Endothelial cell of umbilical vein (primary cell): Measurements from ENCODE around the gene HNRNPM. TPM values are rescaled to one million over a fixed set of nuclear protein-coding genes. Genes with fewer than 3 reads are reported as not detected.

Source experiments
- BruUV-seq: library from RNA; stranded (reverse); fragments of 400-500 nt; replicated peaks from 2 replicates; lab custom pipeline; 2021; lab: Mats Ljungman, UMichigan
- CTCF ChIA-PET: fragments of 300-600, 350-600 bp; sonication (Branson Sonifier 250); formaldehyde crosslinking; loops from one replicate; lab custom pipeline; 2021; ENCODE audit warnings: antibody characterized with exemption, inconsistent platforms; lab: Charles Lee
- POLR2A ChIA-PET: fragments of 300-600, 350-600 bp; sonication (Branson Sonifier 250); formaldehyde crosslinking; loops from one replicate; lab custom pipeline; 2021; ENCODE audit warnings: antibody characterized with exemption, inconsistent platforms; lab: Charles Lee
- DNase-seq: peaks from one replicate; pipeline ENCODE4 v3.0.0-alpha.2; 2011; ENCODE audit warnings: low read depth, low spot score
- FAIRE-seq: peaks from 2 replicates; lab custom pipeline; 2011; peaks lifted over from hg19 to GRCh38; lab: Jason Lieb, UNC
- H2AFZ ChIP-seq: 2 replicates; pipeline ENCODE4 v1.6.0; 2012; ENCODE audit warnings: low read depth, low read length, control low read depth, inconsistent platforms
- H3K27ac ChIP-seq: 2 replicates; pipeline ENCODE4 v1.5.1; 2011; ENCODE audit warnings: low read depth, mild to moderate bottlenecking, control low read depth, low read length, moderate library complexity; ENCODE audit not compliant: insufficient read depth
- H3K27me3 ChIP-seq, 2 experiments: 2 replicates each; pipeline versions ENCODE4 v1.6.0 to v1.6.1; 2011; ENCODE audit warnings: low read length in 2 of 2, mixed read lengths in 1 of 2; ENCODE audit not compliant: control insufficient read depth in 2 of 2, insufficient read depth in 2 of 2
- H3K36me3 ChIP-seq, 2 experiments: 2 replicates in 1 of 2; 3 replicates in 1 of 2; pipeline ENCODE4 v1.5.1; 2011; ENCODE audit warnings: low read length in 2 of 2, mild to moderate bottlenecking in 1 of 2, moderate library complexity in 1 of 2; ENCODE audit not compliant: control insufficient read depth in 2 of 2, insufficient read depth in 2 of 2; ENCODE audit errors: extremely low read depth in 1 of 2
- H3K4me1 ChIP-seq: 3 replicates; pipeline ENCODE4 v1.5.1; 2011; ENCODE audit warnings: mild to moderate bottlenecking, low read length; ENCODE audit not compliant: control insufficient read depth, insufficient read depth; ENCODE audit errors: extremely low read depth
- H3K4me2 ChIP-seq: 2 replicates; pipeline ENCODE4 v1.6.1; 2011; ENCODE audit warnings: low read length, control low read depth, mixed read lengths; ENCODE audit not compliant: insufficient read depth
- H3K4me3 ChIP-seq, 3 experiments: fragments of 200-600 bp in 1 of 3; sonication (generic), shearing (Covaris generic) in 1 of 3; replicated peaks in 1 of 3; 2 replicates each; pipeline ENCODE4 v1.5.1; 2011 to 2016; ENCODE audit warnings: control low read depth in 3 of 3, low read length in 3 of 3, mild to moderate bottlenecking in 2 of 3, inconsistent platforms in 1 of 3, low read depth in 1 of 3, moderate library complexity in 1 of 3; ENCODE audit not compliant: insufficient read depth in 1 of 3
- H3K79me2 ChIP-seq: 2 replicates; pipeline ENCODE4 v1.6.0; 2012; ENCODE audit warnings: low read length, inconsistent platforms; ENCODE audit not compliant: control insufficient read depth, insufficient read depth
- H3K9ac ChIP-seq: replicated peaks from 2 replicates; pipeline ENCODE3; 2011; ENCODE audit warnings: low read length, control low read depth; ENCODE audit not compliant: insufficient read depth; ENCODE audit errors: extremely low read depth
- H3K9me1 ChIP-seq: replicated peaks from 3 replicates; pipeline ENCODE4 v1.6.0; 2011; ENCODE audit warnings: mild to moderate bottlenecking, low read length; ENCODE audit not compliant: control insufficient read depth, insufficient read depth; ENCODE audit errors: extremely low read depth
- H3K9me3 ChIP-seq: replicated peaks from 2 replicates; pipeline ENCODE4 v1.5.1; 2012; ENCODE audit warnings: low read length, inconsistent platforms; ENCODE audit not compliant: control insufficient read depth, insufficient read depth
- H4K20me1 ChIP-seq: replicated peaks from 2 replicates; pipeline ENCODE3; 2011; ENCODE audit warnings: mild to moderate bottlenecking, low read length; ENCODE audit not compliant: control insufficient read depth, insufficient read depth; ENCODE audit errors: extremely low read depth
- EZH2 ChIP-seq: IDR thresholded peaks from 2 replicates; pipeline ENCODE4 v1.6.1; 2012; ENCODE audit warnings: borderline replicate concordance, low read depth, mild to moderate bottlenecking, moderate library complexity, low read length, inconsistent platforms; ENCODE audit not compliant: severe bottlenecking
- FOS ChIP-seq: IDR thresholded peaks from 2 replicates; pipeline ENCODE4 v1.6.1; 2011; ENCODE audit warnings: mild to moderate bottlenecking, low read length, moderate library complexity, borderline replicate concordance; ENCODE audit not compliant: insufficient read depth
- GATA2 ChIP-seq: IDR thresholded peaks from 2 replicates; pipeline ENCODE4 v1.7.0; 2011; ENCODE audit warnings: low read depth, mild to moderate bottlenecking, moderate library complexity, mixed read lengths, low read length; ENCODE audit not compliant: insufficient read length, insufficient read depth
- JUN ChIP-seq: IDR thresholded peaks from 2 replicates; pipeline ENCODE4 v1.6.1; 2011; ENCODE audit warnings: borderline replicate concordance, low read depth; ENCODE audit not compliant: insufficient read length, insufficient read depth
- MYC ChIP-seq: IDR thresholded peaks from one replicate; pipeline ENCODE4 v1.6.1; 2011; ENCODE audit warnings: mild to moderate bottlenecking, low read depth, low read length
- POLR2A ChIP-seq: IDR thresholded peaks from 2 replicates; pipeline ENCODE4 v1.6.1; 2012; ENCODE audit warnings: low read depth, mild to moderate bottlenecking, control low read depth, low read length
- POLR2AphosphoS5 ChIP-seq: IDR thresholded peaks from 2 replicates; pipeline ENCODE4 v1.6.1; 2012; ENCODE audit warnings: low read depth, mild to moderate bottlenecking, control low read depth, low read length, moderate library complexity; ENCODE audit not compliant: insufficient read depth
- dilution Hi-C: fragments of 300-500 bp; cut with MboI; formaldehyde crosslinking; loops from one replicate; pipeline ENCODE4 v1.15.0; 2019; ENCODE audit warnings: low sequenced_read_pairs; ENCODE audit not compliant: extremely low pct_ligation_motif_present
- intact Hi-C: fragments of 100-400 bp; cut with micrococcal nuclease; formaldehyde crosslinking; loops from one replicate; pipeline ENCODE4 v1.10.0; 2022
- polyA plus RNA-seq, 4 experiments: library from polyadenylated mRNA; depleted of rRNA in 3 of 4; stranded (reverse) in 3 of 4; unstranded in 1 of 4; fragments of >200 nt; gene quantifications; 2 replicates each; pipeline versions ENCODE4 v1.2.1 to v1.2.3, GENCODE V29; 2011 to 2012; ENCODE audit warnings: missing spikeins in 1 of 4
- total RNA-seq: library from RNA; stranded (reverse); gene quantifications from 2 replicates; pipeline ENCODE4 v1.2.3, GENCODE V29; 2021
- TF ChIP-seq, protein P1 (sequence below): IDR thresholded peaks from 2 replicates; pipeline ENCODE4 v1.6.1; 2011; ENCODE audit not compliant: insufficient read depth, insufficient read length
- TF ChIP-seq, protein P2 (sequence below), 2 donors: IDR thresholded peaks; 1 replicate in 1 of 2; 2 replicates in 1 of 2; pipeline ENCODE4 v1.5.1; 2011; ENCODE audit warnings: low read length in 2 of 2, mild to moderate bottlenecking in 2 of 2, moderate library complexity in 2 of 2, control low read depth in 1 of 2, inconsistent platforms in 1 of 2, low read depth in 1 of 2; ENCODE audit not compliant: insufficient read depth in 1 of 2; ENCODE audit errors: extremely low read depth in 1 of 2

HNRNPM gene
- total and polyA plus RNA-seq, 2 donors (not counting 3 experiments of a cell fraction or from before 2014, with no cell fraction given) = 244 to 301 TPM

DNA sequence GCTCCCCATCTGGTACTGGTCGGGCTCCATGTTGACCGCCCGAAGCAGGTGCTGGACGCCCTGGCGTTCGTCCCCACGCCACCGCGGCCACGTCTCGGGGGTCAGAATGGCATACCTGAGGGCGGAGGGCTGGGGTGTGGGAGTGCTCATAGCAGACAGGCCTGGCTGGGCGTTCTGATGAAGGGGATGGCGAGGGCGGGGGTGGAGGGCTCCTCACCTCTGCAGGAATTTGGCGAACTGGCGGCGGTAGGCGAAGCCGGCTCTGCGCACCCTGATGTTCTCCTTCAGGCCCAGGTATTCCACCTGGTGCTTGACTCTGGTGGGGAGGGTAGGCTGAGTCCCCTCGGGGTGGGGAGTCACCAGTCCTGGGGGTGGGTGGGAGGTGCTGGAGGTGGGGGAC lies 91.5 kb downstream of the HNRNPM start:
- Histone ChIP-seq H3K4me2 (no peak overlapping the region), H4K20me1 (no peaks in the 10 kb centered on the region), H3K9me1 (no peaks in the 10 kb centered on the region), H3K27ac (no peak overlapping the region), H3K79me2 (no peaks in the 10 kb centered on the region), H3K9me3 (no peaks in the 10 kb centered on the region), H3K9ac (no peak overlapping the region), H3K4me1 (no peaks in the 10 kb centered on the region), H2AFZ (no peak overlapping the region), H3K36me3 (no peaks in the 10 kb centered on the region), H3K4me3 (no peak overlapping the region), H3K27me3 (no peaks in the 10 kb centered on the region)
- dilution Hi-C loops (no loop called here), intact Hi-C loops (no loop called here)
- ChIA-PET POLR2A (no interaction called here), CTCF (no interaction called here)
- DNase-seq (no peak), FAIRE-seq (no peak)
- TF ChIP-seq POLR2A = no peak
- TF ChIP-seq, protein P1, sequence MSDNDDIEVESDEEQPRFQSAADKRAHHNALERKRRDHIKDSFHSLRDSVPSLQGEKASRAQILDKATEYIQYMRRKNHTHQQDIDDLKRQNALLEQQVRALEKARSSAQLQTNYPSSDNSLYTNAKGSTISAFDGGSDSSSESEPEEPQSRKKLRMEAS = no peak
- TF ChIP-seq, protein P2, sequence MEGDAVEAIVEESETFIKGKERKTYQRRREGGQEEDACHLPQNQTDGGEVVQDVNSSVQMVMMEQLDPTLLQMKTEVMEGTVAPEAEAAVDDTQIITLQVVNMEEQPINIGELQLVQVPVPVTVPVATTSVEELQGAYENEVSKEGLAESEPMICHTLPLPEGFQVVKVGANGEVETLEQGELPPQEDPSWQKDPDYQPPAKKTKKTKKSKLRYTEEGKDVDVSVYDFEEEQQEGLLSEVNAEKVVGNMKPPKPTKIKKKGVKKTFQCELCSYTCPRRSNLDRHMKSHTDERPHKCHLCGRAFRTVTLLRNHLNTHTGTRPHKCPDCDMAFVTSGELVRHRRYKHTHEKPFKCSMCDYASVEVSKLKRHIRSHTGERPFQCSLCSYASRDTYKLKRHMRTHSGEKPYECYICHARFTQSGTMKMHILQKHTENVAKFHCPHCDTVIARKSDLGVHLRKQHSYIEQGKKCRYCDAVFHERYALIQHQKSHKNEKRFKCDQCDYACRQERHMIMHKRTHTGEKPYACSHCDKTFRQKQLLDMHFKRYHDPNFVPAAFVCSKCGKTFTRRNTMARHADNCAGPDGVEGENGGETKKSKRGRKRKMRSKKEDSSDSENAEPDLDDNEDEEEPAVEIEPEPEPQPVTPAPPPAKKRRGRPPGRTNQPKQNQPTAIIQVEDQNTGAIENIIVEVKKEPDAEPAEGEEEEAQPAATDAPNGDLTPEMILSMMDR (IDR thresholded peaks at IDR 0.05; ENCODE audit: extremely low read depth in 1 of 2, insufficient read depth in 1 of 2, low read depth in 1 of 2, low read length in 2 of 2) = no peak
- TF ChIP-seq FOS = no peak
- no peak for TF ChIP-seq POLR2AphosphoS5
- no peak for TF ChIP-seq JUN
- no peak for TF ChIP-seq MYC
- TF ChIP-seq EZH2 = no peak
- no peak for TF ChIP-seq GATA2
- BruUV-seq = no TSS peak
